Stimulated activated CD4-positive, alpha-beta T cell treated with anti-CD3 and anti-CD28 coated beads, TNF-alpha, amount 100 ng/mL, for 1 hour (primary cell): ENCODE data around the gene PITX2.

Experiments used
- DNase-seq, 3 donors: peaks; one replicate each; pipeline ENCODE4 v3.0.0-alpha.2; 2020; ENCODE audit warnings: low read depth in 3 of 3, low spot score in 1 of 3

PITX2 gene

GRCh38 chr4:110624904-110625494 lies 2.1 kb upstream of the PITX2 start:
- DNase-seq: no peak

- no peak for DNase-seq
Observed at GRCh38 chr4:110624398-110624780, 1.5 kb upstream of the PITX2 start.

- no peak for DNase-seq
Observed at GRCh38 chr4:110623718-110624397, 981 bp upstream of the PITX2 start.

GRCh38 chr4:110621839-110622751 lies 782 bp downstream of the PITX2 start:
- DNase-seq: no peak

- DNase-seq: no peak
Observed at GRCh38 chr4:110621328-110621812, 1.5 kb downstream of the PITX2 start.

- no peak for DNase-seq
Observed at GRCh38 chr4:110620691-110621327, 2.1 kb downstream of the PITX2 start.

GRCh38 chr4:110620322-110620690 lies 2.6 kb downstream of the PITX2 start:
- DNase-seq: no peak

GRCh38 chr4:110619463-110620247 lies 3.2 kb downstream of the PITX2 start:
- DNase-seq: no peak

GRCh38 chr4:110618581-110619462 lies 4.1 kb downstream of the PITX2 start:
- no peak for DNase-seq

GRCh38 chr4:110617646-110618580 lies 5.0 kb downstream of the PITX2 start:
- no peak for DNase-seq

- DNase-seq: no peak
Observed at GRCh38 chr4:110617075-110617640, 5.7 kb downstream of the PITX2 start.

- no peak for DNase-seq
Observed at GRCh38 chr4:110616238-110617074, 6.4 kb downstream of the PITX2 start.

- DNase-seq: no peak
Observed at GRCh38 chr4:110615353-110616237, 7.3 kb downstream of the PITX2 start.

- no peak for DNase-seq
Observed at GRCh38 chr4:110614976-110615352, 7.9 kb downstream of the PITX2 start.

GRCh38 chr4:110614173-110614963 lies 8.5 kb downstream of the PITX2 start:
- DNase-seq: no peak

- no peak for DNase-seq
Observed at GRCh38 chr4:110613745-110614144, 9.1 kb downstream of the PITX2 start.
